ENCODE data around the gene RC3H1. TPM values are rescaled to one million over a fixed set of nuclear protein-coding genes. Genes with fewer than 3 reads are reported as not detected.

Gene RC3H1
- total and polyA plus RNA-seq, 11 donors = 3.8 to 32.0 (median 19.1) TPM

DNA sequence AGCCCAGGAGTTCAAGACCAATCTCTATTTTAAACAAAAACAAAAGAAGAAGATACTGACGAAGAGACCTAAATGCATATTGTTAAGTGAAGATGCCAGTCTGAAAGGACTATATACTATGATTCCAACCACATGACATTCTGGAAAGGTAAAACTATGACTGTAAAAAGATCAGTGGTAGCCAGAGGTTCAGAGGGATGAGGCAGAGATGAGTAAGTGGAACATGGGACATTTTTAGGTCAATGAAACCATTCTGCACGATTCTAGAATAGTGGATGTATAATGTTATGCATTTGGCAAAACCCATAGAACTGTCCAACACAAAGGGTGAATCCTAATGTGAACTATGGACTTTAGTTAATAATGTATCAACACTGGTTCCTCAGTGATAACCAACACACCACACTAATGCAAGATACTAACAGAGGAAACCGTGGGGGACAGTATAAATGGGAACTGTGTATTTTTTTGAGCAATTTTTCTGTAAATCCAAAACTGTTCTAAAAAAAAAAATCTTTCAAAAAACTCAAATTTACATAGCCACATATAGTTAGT, 8.2 kb downstream of the RC3H1 start:
- Histone ChIP-seq H3K27ac (no peak overlapping the region), H3K4me1 (peaks cover 0 to 66% (median 38%) of the 10 kb centered on the region in 12 donors), H3K9me3 (no peaks in the 10 kb centered on the region), H3K4me3 (no peak overlapping the region), H3K27me3 (no peaks in the 10 kb centered on the region), H3K36me3 (peaks cover 0 to 10% (median 0%) of the 10 kb centered on the region in 9 donors)
- ATAC-seq (no peak), DNase-seq (no peak)
- WGBS, 4 donors = 78 to 89% (median 87%) methylated on average over 3 of the region's 3 CpGs
- intact Hi-C loops (cut with DNase I) = no loop called here
- no peak for TF ChIP-seq POLR2A (IDR thresholded peaks at IDR 0.05)
- TF ChIP-seq, protein P1, sequence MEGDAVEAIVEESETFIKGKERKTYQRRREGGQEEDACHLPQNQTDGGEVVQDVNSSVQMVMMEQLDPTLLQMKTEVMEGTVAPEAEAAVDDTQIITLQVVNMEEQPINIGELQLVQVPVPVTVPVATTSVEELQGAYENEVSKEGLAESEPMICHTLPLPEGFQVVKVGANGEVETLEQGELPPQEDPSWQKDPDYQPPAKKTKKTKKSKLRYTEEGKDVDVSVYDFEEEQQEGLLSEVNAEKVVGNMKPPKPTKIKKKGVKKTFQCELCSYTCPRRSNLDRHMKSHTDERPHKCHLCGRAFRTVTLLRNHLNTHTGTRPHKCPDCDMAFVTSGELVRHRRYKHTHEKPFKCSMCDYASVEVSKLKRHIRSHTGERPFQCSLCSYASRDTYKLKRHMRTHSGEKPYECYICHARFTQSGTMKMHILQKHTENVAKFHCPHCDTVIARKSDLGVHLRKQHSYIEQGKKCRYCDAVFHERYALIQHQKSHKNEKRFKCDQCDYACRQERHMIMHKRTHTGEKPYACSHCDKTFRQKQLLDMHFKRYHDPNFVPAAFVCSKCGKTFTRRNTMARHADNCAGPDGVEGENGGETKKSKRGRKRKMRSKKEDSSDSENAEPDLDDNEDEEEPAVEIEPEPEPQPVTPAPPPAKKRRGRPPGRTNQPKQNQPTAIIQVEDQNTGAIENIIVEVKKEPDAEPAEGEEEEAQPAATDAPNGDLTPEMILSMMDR (IDR thresholded peaks at IDR 0.05) = no peak

DNA sequence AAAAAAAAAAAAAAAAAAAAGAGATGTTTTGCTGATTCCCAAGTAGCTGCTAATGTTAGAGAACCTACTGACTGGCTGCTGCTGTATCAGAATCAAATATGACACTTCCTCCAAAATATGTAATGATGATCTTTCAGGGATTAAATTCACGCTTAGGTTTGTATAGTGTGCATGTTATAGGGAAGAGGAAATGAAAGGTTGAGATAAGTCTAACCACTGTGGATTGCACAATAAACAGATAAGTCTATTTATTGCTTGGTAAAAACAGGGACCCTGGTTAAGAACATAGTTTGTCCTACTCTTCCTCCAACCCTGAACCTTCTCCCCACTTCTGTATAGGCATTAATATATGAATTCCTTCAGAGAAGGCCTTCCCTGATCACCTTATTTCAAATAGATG, 13.2 kb downstream of the RC3H1 start:
- no peak for DNase-seq
- no peaks in the 10 kb centered on the region for H3K27me3 ChIP-seq
- peaks cover 0 to 10% (median 0%) of the 10 kb centered on the region in 9 donors for H3K36me3 ChIP-seq
- H3K4me1 ChIP-seq = peaks cover 3 to 76% (median 37%) of the 10 kb centered on the region in 12 donors
- TF ChIP-seq, protein P1 (IDR thresholded peaks at IDR 0.05) = no peak
- TF ChIP-seq POLR2A (IDR thresholded peaks at IDR 0.05) = no peak
- no peak overlapping the region for H3K4me3 ChIP-seq
- no peak for ATAC-seq
- H3K9me3 ChIP-seq = no peaks in the 10 kb centered on the region
- intact Hi-C loops (cut with DNase I) = loop anchor here in 1 of 10 donors (10.0 kb wide), 1 partner anchor 146 kb away; the partner anchor contains the start of gene RABGAP1L
- 85 to 94% (median 89%) methylated on average over 1 of the region's 1 CpG for WGBS, 4 donors
- H3K27ac ChIP-seq = no peak overlapping the region

DNA sequence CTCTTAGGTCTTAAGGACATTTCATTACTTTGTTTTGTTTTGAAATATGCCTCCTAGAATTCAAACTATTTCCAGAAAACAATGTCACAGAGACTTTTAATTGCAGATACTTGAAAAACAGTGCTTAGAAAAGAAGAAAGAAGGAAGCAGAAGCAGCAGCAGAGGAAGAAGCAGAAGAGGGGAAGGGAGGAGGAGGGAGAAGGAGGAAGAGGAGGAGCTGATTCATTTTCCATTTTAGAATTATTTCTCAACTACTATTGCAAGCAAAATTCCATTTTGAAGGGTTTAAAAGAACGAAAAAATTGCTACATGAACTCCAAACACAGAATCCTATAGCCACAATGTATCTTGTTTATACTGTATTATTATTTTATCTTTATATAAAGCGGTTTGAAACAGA, 13.9 kb downstream of the RC3H1 start:
- H3K27me3 ChIP-seq = no peaks in the 10 kb centered on the region
- intact Hi-C loops (cut with DNase I) = loop anchor here in 1 of 10 donors (10.0 kb wide), 1 partner anchor 147 kb away; the partner anchor contains the start of gene RABGAP1L
- WGBS, 4 donors = 90 to 94% (median 93%) methylated on average over 2 of the region's 2 CpGs
- peaks cover 0 to 10% (median 0%) of the 10 kb centered on the region in 9 donors for H3K36me3 ChIP-seq
- no peak overlapping the region for H3K4me3 ChIP-seq
- H3K27ac ChIP-seq = peak overlapping the region in 1 of 12 donors; percentile 70
- no peak for TF ChIP-seq POLR2A (IDR thresholded peaks at IDR 0.05)
- TF ChIP-seq, protein P1 (IDR thresholded peaks at IDR 0.05) = no peak
- ATAC-seq (no peak), DNase-seq (no peak)
- peaks cover 3 to 73% (median 37%) of the 10 kb centered on the region in 12 donors for H3K4me1 ChIP-seq
- H3K9me3 ChIP-seq = no peaks in the 10 kb centered on the region

DNA sequence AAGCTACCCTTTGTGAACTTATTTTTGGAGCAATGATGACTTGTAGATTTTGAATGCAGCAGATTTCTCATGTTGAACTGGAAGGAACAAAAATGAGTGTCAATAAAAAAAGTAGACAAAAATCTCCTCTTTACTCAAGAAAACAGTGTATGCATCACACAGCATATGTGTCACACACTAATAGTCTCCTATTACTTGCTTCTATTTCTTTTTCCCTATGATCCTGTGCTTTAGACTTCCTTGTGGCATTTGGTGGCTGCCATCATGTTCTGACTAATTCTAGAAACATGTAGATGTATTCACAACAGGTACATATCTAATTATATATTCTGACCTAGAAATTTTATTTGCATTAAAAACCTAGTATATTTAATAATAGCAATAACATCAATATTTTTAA, 14.3 kb downstream of the RC3H1 start:
- intact Hi-C loops (cut with DNase I) = loop anchor here in 1 of 10 donors (10.0 kb wide), 1 partner anchor 147 kb away; the partner anchor contains the start of gene RABGAP1L
- Histone ChIP-seq H3K27me3 (no peaks in the 10 kb centered on the region), H3K9me3 (no peaks in the 10 kb centered on the region), H3K4me1 (peaks cover 3 to 74% (median 37%) of the 10 kb centered on the region in 12 donors), H3K4me3 (no peak overlapping the region), H3K36me3 (peaks cover 0 to 10% (median 0%) of the 10 kb centered on the region in 9 donors), H3K27ac (peak overlapping the region in 1 of 12 donors; percentile 70)
- ATAC-seq = no peak
- DNase-seq = no peak
- TF ChIP-seq, protein P1 (IDR thresholded peaks at IDR 0.05) = no peak
- no peak for TF ChIP-seq POLR2A (IDR thresholded peaks at IDR 0.05)

Data from heart left ventricle (tissue), 16 donors.